GM12878 (cell line): ENCODE measurements around the gene DEF6. TPM values are rescaled to one million over a fixed set of nuclear protein-coding genes. Genes with fewer than 3 reads are reported as not detected.
"Not testable (repeated sequence)": the region's sequence is repeated elsewhere in the genome, so short reads cannot be mapped to it uniquely, and the experiment has no call there.

Experiments
- ATAC-seq: fragments of 200-7000 bp; cut with Tn5 transposase; 3 replicates; pipeline ENCODE4 v1.9.1; 2020; ENCODE audit warnings: mild to moderate bottlenecking, moderate library complexity
- BruUV-seq: library from RNA; stranded (reverse); fragments of 400-500 nt; replicated peaks from 2 replicates; lab custom pipeline; 2021; lab: Mats Ljungman, UMichigan
- CTCF ChIA-PET: fragments of 300-600 bp; sonication (Branson Sonifier 250); formaldehyde crosslinking; extraction: SDS; loops from one replicate; lab custom pipeline; 2021; ENCODE audit warnings: inconsistent platforms; lab: Yijun Ruan, JAX
- POLR2A ChIA-PET: fragments of 350-600 bp; formaldehyde crosslinking; extraction: SDS; loops from one replicate; lab custom pipeline; 2021; ENCODE audit warnings: inconsistent platforms; lab: Charles Lee
- RAD21 ChIA-PET: fragments of 300-600 bp; sonication (Branson Sonifier 250); formaldehyde crosslinking; loops from one replicate; lab custom pipeline; 2023; ENCODE audit warnings: antibody characterized with exemption; ENCODE audit not compliant: unreplicated experiment; lab: Charles Lee
- SMC1A ChIA-PET: fragments of 300-600 bp; sonication (Branson Sonifier 250); formaldehyde crosslinking; loops from one replicate; lab custom pipeline; 2023; ENCODE audit not compliant: unreplicated experiment, uncharacterized antibody; lab: Charles Lee
- DNase-seq: peaks from one replicate; pipeline ENCODE4 v3.0.0-alpha.2; 2011; ENCODE audit warnings: low read depth, low spot score
- FAIRE-seq: peaks from 3 replicates; lab custom pipeline; 2011; peaks lifted over from hg19 to GRCh38; lab: Jason Lieb, UNC
- H2AFZ ChIP-seq: 2 replicates; pipeline ENCODE4 v1.6.0; 2011; ENCODE audit warnings: low read depth, low read length, control low read depth; ENCODE audit not compliant: control insufficient read depth
- H3K27ac ChIP-seq: 2 replicates; pipeline ENCODE4 v1.5.1; 2011; ENCODE audit warnings: control low read depth; ENCODE audit not compliant: control insufficient read depth, insufficient read depth
- H3K27me3 ChIP-seq, 2 experiments: replicated peaks in 1 of 2; 2 replicates each; pipeline versions ENCODE4 v1.6.0 to v1.6.1; 2011; ENCODE audit warnings: low read length in 1 of 2; ENCODE audit not compliant: control insufficient read depth in 2 of 2, insufficient read depth in 2 of 2
- H3K36me3 ChIP-seq, 2 experiments: 2 replicates each; pipeline ENCODE4 v1.5.1; 2011; ENCODE audit warnings: low read length in 1 of 2; ENCODE audit not compliant: control insufficient read depth in 2 of 2, insufficient read depth in 2 of 2
- H3K4me1 ChIP-seq: 2 replicates; pipeline ENCODE4 v1.6.1; 2011; ENCODE audit warnings: mild to moderate bottlenecking, low read length, moderate library complexity, mixed read lengths; ENCODE audit not compliant: control insufficient read depth, insufficient read depth
- H3K4me2 ChIP-seq: 2 replicates; pipeline ENCODE4 v1.6.0; 2011; ENCODE audit warnings: control low read depth; ENCODE audit not compliant: control insufficient read depth, insufficient read depth
- H3K4me3 ChIP-seq: fragments of 200-600 bp; sonication (generic); 2 replicates; pipeline ENCODE4 v1.5.1; 2016
- H3K79me2 ChIP-seq: 2 replicates; pipeline ENCODE4 v1.6.0; 2011; ENCODE audit warnings: low read length; ENCODE audit not compliant: control insufficient read depth, insufficient read depth
- H3K9ac ChIP-seq: 2 replicates; pipeline ENCODE4 v1.8.0; 2011; ENCODE audit warnings: low read length, control low read depth, mixed read lengths; ENCODE audit not compliant: control insufficient read depth, insufficient read depth
- H3K9me3 ChIP-seq: replicated peaks from 3 replicates; pipeline ENCODE4 v1.5.1; 2011; ENCODE audit warnings: mild to moderate bottlenecking, low read length; ENCODE audit not compliant: control insufficient read depth, insufficient read depth
- H4K20me1 ChIP-seq: 2 replicates; pipeline ENCODE4 v1.6.0; 2011; ENCODE audit not compliant: control insufficient read depth, insufficient read depth
- ATF2 ChIP-seq: IDR thresholded peaks from 2 replicates; pipeline ENCODE4 v1.6.1; 2012; ENCODE audit warnings: low read length, inconsistent platforms
- IKZF1 ChIP-seq: fragments of 450-650 bp; conservative IDR thresholded peaks from 2 replicates; pipeline ENCODE4 v1.6.1; 2017; ENCODE audit warnings: antibody characterized with exemption, mild to moderate bottlenecking
- POLR2AphosphoS2 ChIP-seq: IDR thresholded peaks from 2 replicates; pipeline ENCODE4 v1.6.1; 2011; ENCODE audit warnings: low read depth, mild to moderate bottlenecking, low read length, improper control_type of control experiment, moderate library complexity
- RB1 ChIP-seq: fragments of 450-650 bp; formaldehyde crosslinking; IDR thresholded peaks from 2 replicates; pipeline ENCODE4 v1.6.1; 2017; ENCODE audit warnings: mild to moderate bottlenecking, borderline replicate concordance
- SREBF1 ChIP-seq: IDR thresholded peaks from 2 replicates; pipeline ENCODE4 v1.6.1; 2012; ENCODE audit warnings: mild to moderate bottlenecking, low read length
- WGBS: methylation state at CpG from one replicate; pipeline ENCODE4 v1.1.6; 2016; ENCODE audit warnings: low lambda C conversion rate; ENCODE audit not compliant: insufficient replicate concordance, insufficient coverage; ENCODE audit errors: missing lambda C conversion rate; 5-methylcytosine and 5-hydroxymethylcytosine counted together
- in situ Hi-C: fragments of 300-500 bp; cut with MboI; formaldehyde crosslinking; loops from 9 replicates; pipeline ENCODE4 v1.14.3; 2018; ENCODE audit warnings: mixed read lengths
- intact Hi-C: fragments of 100-400 bp; cut with micrococcal nuclease; formaldehyde crosslinking; loops from one replicate; pipeline ENCODE4 v1.14.2; 2022; ENCODE audit not compliant: unreplicated experiment
- polyA plus RNA-seq, 11 experiments: library from polyadenylated mRNA; depleted of rRNA in 4 of 11; unstranded in 6 of 11; stranded (reverse) in 5 of 11; fragments of >200 nt; fragmentation: Nextera tagmentation in 4 of 11; fragmentation: Illumina TruSeq in 1 of 11; extraction: Ambion mirVana in 4 of 11; extraction: Trizol in 1 of 11; gene quantifications; 1 replicate in 1 of 11; 2 replicates in 10 of 11; pipeline versions ENCODE4 v1.2.1 to v1.2.3, GENCODE V29; 2011 to 2016; ENCODE audit warnings: inconsistent platforms in 2 of 11, missing spikeins in 2 of 11, low read depth in 1 of 11
- total RNA-seq, 4 experiments: library from RNA; depleted of rRNA in 3 of 4; stranded (reverse); fragments of >200 nt in 3 of 4; fragmentation: Illumina TruSeq in 1 of 4; extraction: Trizol in 1 of 4; gene quantifications; 2 replicates each; pipeline versions ENCODE4 v1.2.1 to v1.2.3, GENCODE V29; 2013 to 2021
- TF ChIP-seq, protein P1 (sequence below): fragments of 450-650 bp; IDR thresholded peaks from 2 replicates; pipeline ENCODE4 v1.6.1; 2017; ENCODE audit warnings: mild to moderate bottlenecking
- TF ChIP-seq, protein P2 (sequence below): fragments of 450-650 bp; IDR thresholded peaks from 2 replicates; pipeline ENCODE4 v1.6.1; 2017; ENCODE audit warnings: antibody characterized with exemption, mild to moderate bottlenecking, moderate library complexity

Gene DEF6
- total and polyA plus RNA-seq, 10 of the 15 experiments (the other 5 are each of a cell fraction or from before 2014, with no cell fraction given): 3.3 to 69.5 (median 48.8) TPM

- no peak for TF ChIP-seq ATF2
- TF ChIP-seq, protein P1, sequence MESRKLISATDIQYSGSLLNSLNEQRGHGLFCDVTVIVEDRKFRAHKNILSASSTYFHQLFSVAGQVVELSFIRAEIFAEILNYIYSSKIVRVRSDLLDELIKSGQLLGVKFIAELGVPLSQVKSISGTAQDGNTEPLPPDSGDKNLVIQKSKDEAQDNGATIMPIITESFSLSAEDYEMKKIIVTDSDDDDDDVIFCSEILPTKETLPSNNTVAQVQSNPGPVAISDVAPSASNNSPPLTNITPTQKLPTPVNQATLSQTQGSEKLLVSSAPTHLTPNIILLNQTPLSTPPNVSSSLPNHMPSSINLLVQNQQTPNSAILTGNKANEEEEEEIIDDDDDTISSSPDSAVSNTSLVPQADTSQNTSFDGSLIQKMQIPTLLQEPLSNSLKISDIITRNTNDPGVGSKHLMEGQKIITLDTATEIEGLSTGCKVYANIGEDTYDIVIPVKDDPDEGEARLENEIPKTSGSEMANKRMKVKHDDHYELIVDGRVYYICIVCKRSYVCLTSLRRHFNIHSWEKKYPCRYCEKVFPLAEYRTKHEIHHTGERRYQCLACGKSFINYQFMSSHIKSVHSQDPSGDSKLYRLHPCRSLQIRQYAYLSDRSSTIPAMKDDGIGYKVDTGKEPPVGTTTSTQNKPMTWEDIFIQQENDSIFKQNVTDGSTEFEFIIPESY: no peak
- TF ChIP-seq RB1: no peak
- no peak for TF ChIP-seq IKZF1
- TF ChIP-seq, protein P2, sequence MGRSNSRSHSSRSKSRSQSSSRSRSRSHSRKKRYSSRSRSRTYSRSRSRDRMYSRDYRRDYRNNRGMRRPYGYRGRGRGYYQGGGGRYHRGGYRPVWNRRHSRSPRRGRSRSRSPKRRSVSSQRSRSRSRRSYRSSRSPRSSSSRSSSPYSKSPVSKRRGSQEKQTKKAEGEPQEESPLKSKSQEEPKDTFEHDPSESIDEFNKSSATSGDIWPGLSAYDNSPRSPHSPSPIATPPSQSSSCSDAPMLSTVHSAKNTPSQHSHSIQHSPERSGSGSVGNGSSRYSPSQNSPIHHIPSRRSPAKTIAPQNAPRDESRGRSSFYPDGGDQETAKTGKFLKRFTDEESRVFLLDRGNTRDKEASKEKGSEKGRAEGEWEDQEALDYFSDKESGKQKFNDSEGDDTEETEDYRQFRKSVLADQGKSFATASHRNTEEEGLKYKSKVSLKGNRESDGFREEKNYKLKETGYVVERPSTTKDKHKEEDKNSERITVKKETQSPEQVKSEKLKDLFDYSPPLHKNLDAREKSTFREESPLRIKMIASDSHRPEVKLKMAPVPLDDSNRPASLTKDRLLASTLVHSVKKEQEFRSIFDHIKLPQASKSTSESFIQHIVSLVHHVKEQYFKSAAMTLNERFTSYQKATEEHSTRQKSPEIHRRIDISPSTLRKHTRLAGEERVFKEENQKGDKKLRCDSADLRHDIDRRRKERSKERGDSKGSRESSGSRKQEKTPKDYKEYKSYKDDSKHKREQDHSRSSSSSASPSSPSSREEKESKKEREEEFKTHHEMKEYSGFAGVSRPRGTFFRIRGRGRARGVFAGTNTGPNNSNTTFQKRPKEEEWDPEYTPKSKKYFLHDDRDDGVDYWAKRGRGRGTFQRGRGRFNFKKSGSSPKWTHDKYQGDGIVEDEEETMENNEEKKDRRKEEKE: no peak
- TF ChIP-seq SREBF1: no peak
- TF ChIP-seq POLR2AphosphoS2: no peak
Measured at GRCh38 chr6:35305117-35305516, 7.5 kb downstream of the DEF6 start (continued).

- BruUV-seq: not testable (repeated sequence)
- H3K4me1 ChIP-seq: peaks cover 36% of the 10 kb centered on the region
Measured at GRCh38 chr6:35307138-35307537, 9.5 kb downstream of the DEF6 start.

DNA sequence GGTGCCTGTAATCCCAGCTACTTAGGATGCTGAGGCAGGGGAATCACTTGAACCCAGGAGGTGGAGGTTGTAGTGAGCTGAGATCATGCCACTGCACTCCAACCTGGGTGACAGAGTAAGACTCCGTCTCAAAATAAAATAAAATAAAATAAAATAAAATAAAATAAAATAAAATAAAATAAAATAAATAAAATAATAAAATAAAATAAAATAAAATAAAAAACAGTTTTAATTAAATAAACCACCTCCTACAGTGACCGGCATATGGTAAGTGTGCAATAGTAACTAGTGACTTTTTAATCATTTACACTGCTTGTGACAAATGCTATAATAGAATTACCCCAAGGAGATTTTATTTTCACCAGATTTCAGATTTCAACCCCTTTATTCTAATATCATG, 10.9 kb downstream of the DEF6 start:
- CTCF ChIA-PET, BruUV-seq, H3K9me3 ChIP-seq, H2AFZ ChIP-seq, DNase-seq, H4K20me1 ChIP-seq, H3K27ac ChIP-seq, H3K4me3 ChIP-seq, FAIRE-seq, H3K27me3 ChIP-seq, RAD21 ChIA-PET, H3K9ac ChIP-seq, in situ Hi-C loops, H3K4me2 ChIP-seq, intact Hi-C loops, ATAC-seq: not testable (repeated sequence)
- peaks cover 11% of the 10 kb centered on the region for H3K79me2 ChIP-seq
- H3K36me3 ChIP-seq: peaks cover 2 to 16% of the 10 kb centered on the region in 2 experiments; a peak in 2 of 4 replicates
- SMC1A ChIA-PET: interaction anchor here (1.2 to 1.6 kb wide), 2 partner anchors 16 to 142 kb away, joined by 3 to 5 read pairs; no protein-coding TSS in a partner anchor
- H3K4me1 ChIP-seq: peaks cover 26% of the 10 kb centered on the region
- POLR2A ChIA-PET: interaction anchor here (0.5 to 1.4 kb wide), 3 partner anchors 8 to 1275 kb away, joined by 3 to 4 read pairs (median 3); partner anchors contain the start of gene DEF6
- 98% methylated on average over 2 of the region's 2 CpGs for WGBS

More at GRCh38 chr6:35307138-35307537, 9.5 kb downstream of the DEF6 start:
- H3K27me3 ChIP-seq, in situ Hi-C loops, SMC1A ChIA-PET, H3K4me2 ChIP-seq, intact Hi-C loops, DNase-seq, H3K9ac ChIP-seq, H3K9me3 ChIP-seq, H4K20me1 ChIP-seq, FAIRE-seq, H3K4me3 ChIP-seq, ATAC-seq, H3K27ac ChIP-seq, RAD21 ChIA-PET, H2AFZ ChIP-seq: not testable (repeated sequence)
- ChIA-PET POLR2A (interaction anchor here (0.6 kb wide), 1 partner anchor 62 kb away, joined by 3 read pairs; no protein-coding TSS in a partner anchor), CTCF (interaction anchor here (0.9 kb wide), 1 partner anchor 21 kb away, joined by 3 read pairs; no protein-coding TSS in a partner anchor)
- H3K79me2 ChIP-seq: peaks cover 23% of the 10 kb centered on the region
- WGBS: over 99% methylated on average over 15 of the region's 15 CpGs
- peaks cover 2 to 13% of the 10 kb centered on the region in 2 experiments; a peak in 2 of 4 replicates for H3K36me3 ChIP-seq
